ENCODE data around the gene RNF128. TPM values are rescaled to one million over a fixed set of nuclear protein-coding genes. Genes with fewer than 3 reads are reported as not detected.
A peak's percentile ranks its signal among the peaks of the same experiment; 100 is the strongest.

RNF128 gene
- polyA plus RNA-seq, 4 donors: 38.2 to 138 (median 43.1) TPM

DNA sequence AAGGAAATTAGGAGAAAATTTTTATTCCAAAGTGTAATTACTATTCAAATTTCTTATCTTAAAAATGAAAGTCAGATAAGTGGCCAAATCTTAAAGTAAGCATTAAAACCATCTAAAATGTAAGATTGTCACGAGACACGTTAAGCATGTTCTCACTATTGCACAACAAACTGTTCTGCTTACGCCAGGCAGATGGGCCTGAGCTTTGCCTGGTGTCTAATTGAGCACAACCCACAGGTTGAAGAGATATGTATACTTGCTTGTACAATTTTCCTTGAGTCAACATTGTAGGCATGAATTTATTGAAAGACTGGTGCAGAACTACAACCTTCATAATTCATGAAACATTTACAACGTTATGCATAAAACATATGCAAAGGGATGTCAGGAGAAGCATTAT is 3.9 kb downstream of the RNF128 start:
- Histone ChIP-seq H3K36me3 (ENCODE audit: control insufficient read depth in 3 of 3, insufficient read depth in 2 of 3, low read depth in 1 of 3, low read length in 3 of 3) (peaks cover 0 to 2% (median 0%) of the 10 kb centered on the region in 3 donors), H3K27me3 (ENCODE audit: control insufficient read depth in 3 of 3, insufficient read depth in 3 of 3, low read length in 3 of 3) (peaks cover 0 to 2% (median 0%) of the 10 kb centered on the region in 3 donors), H3K9me3 (ENCODE audit: control insufficient read depth in 2 of 2, insufficient read depth in 1 of 2, low read depth in 1 of 2, low read length in 1 of 2) (no peaks in the 10 kb centered on the region), H3K4me1 (ENCODE audit: control insufficient read depth in 3 of 3, insufficient read depth in 2 of 3, low read depth in 1 of 3, low read length in 2 of 3) (no peaks in the 10 kb centered on the region), H3K27ac (ENCODE audit: low read depth in 1 of 3, low read length in 2 of 3) (peak overlapping the region in 1 of 3 donors; percentile 38), H3K4me3 (ENCODE audit: low read depth in 1 of 3, low read length in 3 of 3) (no peak overlapping the region)
- DNase-seq: peak; percentile 35 to 59
- no peak for FAIRE-seq
- WGBS, 3 donors: 18 to 59% (median 49%) methylated on average over 4 of the region's 4 CpGs

DNA sequence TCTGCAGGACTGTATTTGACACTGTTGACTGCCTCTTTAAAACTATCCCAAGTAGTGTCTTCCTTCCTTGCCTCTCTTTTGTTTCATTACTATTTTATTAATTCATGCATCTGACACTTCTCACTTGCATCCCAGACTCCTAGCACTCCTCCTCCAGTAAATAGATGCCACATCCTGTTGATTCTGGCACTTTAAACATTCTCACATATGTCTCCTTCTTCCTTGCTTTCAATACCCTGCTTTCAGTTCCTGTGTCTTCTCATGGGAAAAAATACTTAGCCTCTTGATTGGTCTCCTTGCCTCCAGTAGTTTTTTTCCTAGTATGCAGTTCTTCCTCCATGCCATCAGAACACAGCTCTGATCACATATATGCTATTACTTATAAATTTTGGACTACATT is 5.1 kb downstream of the RNF128 start:
- peak overlapping the region in 1 of 3 donors; percentile 53 for H3K27ac ChIP-seq (ENCODE audit: low read depth in 1 of 3, low read length in 2 of 3)
- no peak for DNase-seq
- H3K4me3 ChIP-seq (ENCODE audit: low read depth in 1 of 3, low read length in 3 of 3): no peak overlapping the region
- no peak for FAIRE-seq
- H3K27me3 ChIP-seq (ENCODE audit: control insufficient read depth in 3 of 3, insufficient read depth in 3 of 3, low read length in 3 of 3): peaks cover 0 to 2% (median 0%) of the 10 kb centered on the region in 3 donors
- H3K4me1 ChIP-seq (ENCODE audit: control insufficient read depth in 3 of 3, insufficient read depth in 2 of 3, low read depth in 1 of 3, low read length in 2 of 3): no peaks in the 10 kb centered on the region
- H3K9me3 ChIP-seq (ENCODE audit: control insufficient read depth in 2 of 2, insufficient read depth in 1 of 2, low read depth in 1 of 2, low read length in 1 of 2): no peaks in the 10 kb centered on the region
- H3K36me3 ChIP-seq (ENCODE audit: control insufficient read depth in 3 of 3, insufficient read depth in 2 of 3, low read depth in 1 of 3, low read length in 3 of 3): peaks cover 0 to 2% (median 0%) of the 10 kb centered on the region in 3 donors

DNA sequence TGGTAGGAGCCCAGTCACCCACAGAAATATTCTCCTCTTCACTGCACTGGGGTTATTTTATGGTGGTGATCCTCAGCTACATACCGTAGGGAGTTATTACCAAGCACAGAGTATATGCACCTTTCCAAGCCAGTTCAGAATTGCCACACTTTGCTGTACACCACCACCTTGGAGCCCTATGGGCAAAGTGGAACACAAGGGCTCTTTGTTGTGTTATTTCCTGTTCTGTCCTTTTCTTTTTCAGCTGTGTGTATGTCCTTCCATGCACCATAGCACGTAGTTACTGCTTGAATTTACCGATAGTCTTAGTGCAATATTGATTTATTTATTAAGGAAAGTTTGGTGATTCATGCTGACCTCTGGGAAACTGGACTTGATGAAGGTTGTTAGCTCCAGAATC is 8.3 kb downstream of the RNF128 start:
- Histone ChIP-seq H3K4me1 (ENCODE audit: control insufficient read depth in 3 of 3, insufficient read depth in 2 of 3, low read depth in 1 of 3, low read length in 2 of 3) (no peaks in the 10 kb centered on the region), H3K4me3 (ENCODE audit: low read depth in 1 of 3, low read length in 3 of 3) (no peak overlapping the region), H3K9me3 (ENCODE audit: control insufficient read depth in 2 of 2, insufficient read depth in 1 of 2, low read depth in 1 of 2, low read length in 1 of 2) (no peaks in the 10 kb centered on the region), H3K36me3 (ENCODE audit: control insufficient read depth in 3 of 3, insufficient read depth in 2 of 3, low read depth in 1 of 3, low read length in 3 of 3) (peaks cover 0 to 2% (median 0%) of the 10 kb centered on the region in 3 donors), H3K27me3 (ENCODE audit: control insufficient read depth in 3 of 3, insufficient read depth in 3 of 3, low read length in 3 of 3) (no peaks in the 10 kb centered on the region), H3K27ac (ENCODE audit: low read depth in 1 of 3, low read length in 2 of 3) (no peak overlapping the region)
- DNase-seq (no peak), FAIRE-seq (peak; percentile 33)
- WGBS, 3 donors: 24 to 70% (median 39%) methylated on average over 3 of the region's 3 CpGs

DNA sequence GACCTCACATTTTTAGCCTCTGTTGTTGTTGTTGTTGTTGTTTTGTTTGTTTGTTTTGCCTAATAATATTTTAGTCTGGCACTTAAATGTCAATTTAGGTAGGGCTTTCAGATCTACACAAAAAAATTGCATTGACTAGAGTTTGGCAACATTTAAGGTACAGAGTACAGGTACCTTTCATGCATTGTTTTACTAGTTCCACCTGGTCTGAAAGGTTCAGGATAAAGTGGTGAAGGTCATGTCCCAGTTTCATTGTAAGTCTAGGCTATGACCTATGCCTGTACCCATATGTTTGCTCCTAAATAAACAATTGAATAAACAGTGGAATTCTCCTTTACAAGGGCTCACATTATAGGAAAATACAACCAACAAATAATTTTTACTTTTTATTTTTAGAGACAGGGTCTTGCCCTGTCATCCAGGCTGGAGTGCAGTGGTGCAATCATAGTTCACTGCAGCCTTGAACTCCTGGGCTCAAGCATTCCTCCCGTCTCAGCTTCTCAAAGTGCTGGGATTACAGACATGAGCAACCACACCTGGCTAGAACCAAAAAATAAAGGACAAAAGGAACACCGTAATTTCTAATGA is 13.8 kb downstream of the RNF128 start:
- Histone ChIP-seq H3K27ac (ENCODE audit: low read depth in 1 of 3, low read length in 2 of 3) (no peak overlapping the region), H3K4me3 (ENCODE audit: low read depth in 1 of 3, low read length in 3 of 3) (no peak overlapping the region), H3K9me3 (ENCODE audit: control insufficient read depth in 2 of 2, insufficient read depth in 1 of 2, low read depth in 1 of 2, low read length in 1 of 2) (no peaks in the 10 kb centered on the region), H3K4me1 (ENCODE audit: control insufficient read depth in 3 of 3, insufficient read depth in 2 of 3, low read depth in 1 of 3, low read length in 2 of 3) (no peaks in the 10 kb centered on the region), H3K27me3 (ENCODE audit: control insufficient read depth in 3 of 3, insufficient read depth in 3 of 3, low read length in 3 of 3) (no peaks in the 10 kb centered on the region), H3K36me3 (ENCODE audit: control insufficient read depth in 3 of 3, insufficient read depth in 2 of 3, low read depth in 1 of 3, low read length in 3 of 3) (no peaks in the 10 kb centered on the region)
- 44 to 69% (median 53%) methylated on average over 2 of the region's 2 CpGs for WGBS, 3 donors
- DNase-seq (no peak), FAIRE-seq (no peak)

DNA sequence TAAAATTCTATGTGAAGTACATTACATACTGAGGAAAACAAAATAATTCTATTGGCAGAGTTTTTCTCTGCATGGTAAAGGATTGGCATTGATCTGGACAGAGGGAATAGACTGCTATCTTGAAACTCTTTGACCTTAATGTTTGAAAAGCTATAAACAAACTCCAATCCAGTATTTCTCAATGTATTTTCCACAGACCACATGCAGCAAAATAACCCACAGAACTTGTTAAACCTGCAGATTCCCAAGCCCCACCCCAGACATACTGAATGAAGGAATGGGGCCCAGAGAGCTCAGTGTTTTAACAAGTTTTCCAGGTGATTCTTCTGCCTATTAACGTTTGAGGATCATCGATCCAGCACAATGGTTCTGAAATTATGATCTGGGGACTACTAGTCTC is 15.7 kb downstream of the RNF128 start:
- H3K27me3 ChIP-seq (ENCODE audit: control insufficient read depth in 3 of 3, insufficient read depth in 3 of 3, low read length in 3 of 3): no peaks in the 10 kb centered on the region
- DNase-seq: peak in 1 of 2 donors; percentile 50
- H3K4me3 ChIP-seq (ENCODE audit: low read depth in 1 of 3, low read length in 3 of 3): no peak overlapping the region
- no peaks in the 10 kb centered on the region for H3K36me3 ChIP-seq (ENCODE audit: control insufficient read depth in 3 of 3, insufficient read depth in 2 of 3, low read depth in 1 of 3, low read length in 3 of 3)
- no peak for FAIRE-seq
- peak overlapping the region in 1 of 3 donors; percentile 53 for H3K27ac ChIP-seq (ENCODE audit: low read depth in 1 of 3, low read length in 2 of 3)
- no peaks in the 10 kb centered on the region for H3K4me1 ChIP-seq (ENCODE audit: control insufficient read depth in 3 of 3, insufficient read depth in 2 of 3, low read depth in 1 of 3, low read length in 2 of 3)
- no peaks in the 10 kb centered on the region for H3K9me3 ChIP-seq (ENCODE audit: control insufficient read depth in 2 of 2, insufficient read depth in 1 of 2, low read depth in 1 of 2, low read length in 1 of 2)
- whole genome bisulfite sequencing, 3 donors: 34 to 66% (median 54%) methylated on average over 2 of the region's 2 CpGs

DNA sequence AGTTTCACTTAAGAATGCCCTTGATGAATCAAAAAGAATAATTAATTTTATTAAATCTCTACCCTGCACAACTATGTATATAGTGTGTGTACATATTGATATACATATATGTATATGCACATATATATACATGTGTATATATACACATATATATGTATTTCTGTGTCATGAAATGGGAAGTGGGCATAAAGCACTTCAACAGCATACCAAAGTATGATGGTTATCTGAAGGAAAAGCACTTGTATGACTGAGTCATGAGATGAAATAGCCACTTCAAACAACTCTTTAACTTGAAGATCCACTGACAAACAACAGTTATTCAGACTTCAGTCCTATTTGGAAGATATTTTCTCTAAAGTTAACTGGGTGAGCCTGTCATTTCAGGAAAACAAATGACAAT is 16.3 kb downstream of the RNF128 start:
- Histone ChIP-seq H3K4me1 (ENCODE audit: control insufficient read depth in 3 of 3, insufficient read depth in 2 of 3, low read depth in 1 of 3, low read length in 2 of 3) (no peaks in the 10 kb centered on the region), H3K27ac (ENCODE audit: low read depth in 1 of 3, low read length in 2 of 3) (peak overlapping the region in 1 of 3 donors; percentile 53), H3K9me3 (ENCODE audit: control insufficient read depth in 2 of 2, insufficient read depth in 1 of 2, low read depth in 1 of 2, low read length in 1 of 2) (no peaks in the 10 kb centered on the region), H3K36me3 (ENCODE audit: control insufficient read depth in 3 of 3, insufficient read depth in 2 of 3, low read depth in 1 of 3, low read length in 3 of 3) (no peaks in the 10 kb centered on the region), H3K27me3 (ENCODE audit: control insufficient read depth in 3 of 3, insufficient read depth in 3 of 3, low read length in 3 of 3) (no peaks in the 10 kb centered on the region), H3K4me3 (ENCODE audit: low read depth in 1 of 3, low read length in 3 of 3) (no peak overlapping the region)
- DNase-seq: no peak
- FAIRE-seq: no peak

DNA sequence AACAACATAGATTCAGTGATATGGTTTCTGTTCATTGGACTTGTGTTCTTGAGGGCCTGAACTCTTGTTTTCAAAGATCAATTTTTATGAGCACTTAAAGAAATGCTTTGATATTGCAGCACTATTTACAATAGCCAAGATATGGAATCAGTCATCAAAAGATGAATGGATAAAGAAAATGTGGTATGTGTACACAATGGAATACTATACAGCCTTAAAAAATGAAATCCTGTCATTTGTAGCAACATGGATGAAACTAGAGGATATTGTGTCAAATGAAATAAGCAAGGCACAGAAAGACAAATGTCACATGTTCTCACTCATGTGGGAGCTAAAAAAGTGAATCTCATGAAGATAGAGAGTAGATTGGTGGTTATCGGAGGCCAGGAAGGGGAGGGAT is 21.9 kb downstream of the RNF128 start:
- DNase-seq (no peak), FAIRE-seq (no peak)
- Histone ChIP-seq H3K27me3 (ENCODE audit: control insufficient read depth in 3 of 3, insufficient read depth in 3 of 3, low read length in 3 of 3) (no peaks in the 10 kb centered on the region), H3K4me3 (ENCODE audit: low read depth in 1 of 3, low read length in 3 of 3) (no peak overlapping the region), H3K27ac (ENCODE audit: low read depth in 1 of 3, low read length in 2 of 3) (no peak overlapping the region), H3K9me3 (ENCODE audit: control insufficient read depth in 2 of 2, insufficient read depth in 1 of 2, low read depth in 1 of 2, low read length in 1 of 2) (peaks cover 0 to 8% of the 10 kb centered on the region in 2 donors), H3K36me3 (ENCODE audit: control insufficient read depth in 3 of 3, insufficient read depth in 2 of 3, low read depth in 1 of 3, low read length in 3 of 3) (peaks cover 0 to 14% (median 0%) of the 10 kb centered on the region in 3 donors), H3K4me1 (ENCODE audit: control insufficient read depth in 3 of 3, insufficient read depth in 2 of 3, low read depth in 1 of 3, low read length in 2 of 3) (no peaks in the 10 kb centered on the region)
- WGBS, 3 donors: 85 to 100% (median 100%) methylated on average over 1 of the region's 1 CpG

DNA sequence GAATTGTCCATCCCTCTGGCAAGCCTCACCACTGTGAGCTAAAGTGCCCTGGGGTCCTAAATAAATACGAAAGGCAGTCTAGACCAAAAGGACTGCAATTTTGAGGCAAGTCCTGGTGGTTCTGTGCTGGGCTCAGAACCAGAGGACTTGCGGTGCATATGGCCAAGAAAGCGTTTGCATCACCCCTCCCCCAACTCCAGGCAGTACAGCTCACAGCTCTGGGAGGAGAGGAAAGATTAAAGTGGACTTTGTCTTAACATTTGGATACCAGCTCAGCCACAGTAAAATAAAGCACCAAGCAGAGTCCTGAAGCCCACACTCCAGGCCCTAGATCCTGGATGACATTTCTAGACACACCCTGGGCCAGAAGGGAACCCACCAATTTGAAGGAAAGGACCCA is 24.9 kb downstream of the RNF128 start:
- Histone ChIP-seq H3K27me3 (ENCODE audit: control insufficient read depth in 3 of 3, insufficient read depth in 3 of 3, low read length in 3 of 3) (no peaks in the 10 kb centered on the region), H3K4me3 (ENCODE audit: low read depth in 1 of 3, low read length in 3 of 3) (no peak overlapping the region), H3K9me3 (ENCODE audit: control insufficient read depth in 2 of 2, insufficient read depth in 1 of 2, low read depth in 1 of 2, low read length in 1 of 2) (peaks cover 0 to 8% of the 10 kb centered on the region in 2 donors), H3K27ac (ENCODE audit: low read depth in 1 of 3, low read length in 2 of 3) (no peak overlapping the region), H3K4me1 (ENCODE audit: control insufficient read depth in 3 of 3, insufficient read depth in 2 of 3, low read depth in 1 of 3, low read length in 2 of 3) (no peaks in the 10 kb centered on the region), H3K36me3 (ENCODE audit: control insufficient read depth in 3 of 3, insufficient read depth in 2 of 3, low read depth in 1 of 3, low read length in 3 of 3) (peaks cover 0 to 18% (median 0%) of the 10 kb centered on the region in 3 donors)
- WGBS, 3 donors: 63 to 81% (median 69%) methylated on average over 3 of the region's 3 CpGs
- no peak for DNase-seq
- FAIRE-seq: no peak

DNA sequence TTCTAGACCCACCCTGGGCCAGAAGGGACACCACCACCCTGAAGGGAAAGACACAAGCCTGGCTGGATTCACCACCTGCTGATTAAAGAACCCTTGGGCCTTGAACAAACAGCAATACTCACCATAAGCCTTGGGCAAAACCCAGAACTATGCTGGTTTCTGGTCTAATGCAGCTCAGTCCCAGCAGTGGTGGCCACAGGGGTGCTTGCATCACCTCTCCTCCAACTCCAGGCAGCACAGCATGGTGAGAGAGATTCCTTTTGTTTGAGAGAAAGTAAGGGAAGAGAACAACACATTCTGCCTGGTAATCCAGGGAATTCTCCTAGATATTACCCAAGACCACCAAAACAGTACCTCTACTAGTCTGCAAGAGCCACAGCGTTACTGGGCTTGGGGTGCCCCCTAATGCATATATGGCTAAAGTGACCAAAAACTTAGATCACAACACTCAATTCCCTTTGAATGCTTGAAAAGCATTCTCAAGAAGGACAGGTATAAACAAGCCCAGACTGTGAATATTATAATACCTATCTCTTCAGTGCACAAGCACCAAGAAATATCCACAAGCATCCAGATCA is 25.7 kb downstream of the RNF128 start:
- WGBS, 3 donors: 63 to 80% (median 67%) methylated on average over 1 of the region's 1 CpG
- Histone ChIP-seq H3K9me3 (ENCODE audit: control insufficient read depth in 2 of 2, insufficient read depth in 1 of 2, low read depth in 1 of 2, low read length in 1 of 2) (peaks cover 0 to 8% of the 10 kb centered on the region in 2 donors), H3K36me3 (ENCODE audit: control insufficient read depth in 3 of 3, insufficient read depth in 2 of 3, low read depth in 1 of 3, low read length in 3 of 3) (peaks cover 0 to 18% (median 0%) of the 10 kb centered on the region in 3 donors), H3K27ac (ENCODE audit: low read depth in 1 of 3, low read length in 2 of 3) (no peak overlapping the region), H3K4me3 (ENCODE audit: low read depth in 1 of 3, low read length in 3 of 3) (no peak overlapping the region), H3K27me3 (ENCODE audit: control insufficient read depth in 3 of 3, insufficient read depth in 3 of 3, low read length in 3 of 3) (no peaks in the 10 kb centered on the region), H3K4me1 (ENCODE audit: control insufficient read depth in 3 of 3, insufficient read depth in 2 of 3, low read depth in 1 of 3, low read length in 2 of 3) (no peaks in the 10 kb centered on the region)
- no peak for FAIRE-seq
- DNase-seq: no peak

All from small intestine (tissue), 7 donors.